Trophoblast cell (in vitro differentiated cells and primary cell): ENCODE measurements around the gene NDC80.

Experiments
- DNase-seq, 2 donors: peaks; one replicate each; pipeline ENCODE4 v3.0.0-alpha.2; 2016
- H2AFZ ChIP-seq: 2 replicates; pipeline ENCODE4 v1.6.1; 2013; ENCODE audit warnings: low read length, moderate library complexity, mild to moderate bottlenecking; ENCODE audit not compliant: insufficient read depth, poor library complexity
- H2AK5ac ChIP-seq: 2 replicates; pipeline ENCODE4 v1.6.1; 2013; ENCODE audit warnings: mild to moderate bottlenecking, low read length
- H2BK120ac ChIP-seq: 2 replicates; pipeline ENCODE4 v1.6.1; 2013; ENCODE audit warnings: low read length, mild to moderate bottlenecking, moderate library complexity; ENCODE audit not compliant: insufficient read depth, poor library complexity
- H2BK12ac ChIP-seq: 2 replicates; pipeline ENCODE4 v1.6.1; 2013; ENCODE audit warnings: mild to moderate bottlenecking, low read length, moderate library complexity
- H2BK5ac ChIP-seq: 2 replicates; pipeline ENCODE4 v1.6.1; 2013; ENCODE audit warnings: low read length, low read depth, moderate library complexity, mild to moderate bottlenecking; ENCODE audit not compliant: poor library complexity
- H3K14ac ChIP-seq: 2 replicates; pipeline ENCODE4 v1.6.1; 2013; ENCODE audit warnings: mild to moderate bottlenecking, low read length
- H3K18ac ChIP-seq: 2 replicates; pipeline ENCODE4 v1.6.1; 2013; ENCODE audit warnings: mild to moderate bottlenecking, low read length
- H3K23ac ChIP-seq: 2 replicates; pipeline ENCODE4 v1.6.1; 2013; ENCODE audit warnings: low read length
- H3K27ac ChIP-seq: 2 replicates; pipeline ENCODE4 v1.5.1; 2013; ENCODE audit warnings: low read depth, mild to moderate bottlenecking, inconsistent platforms, low read length, moderate library complexity
- H3K27me3 ChIP-seq: 2 replicates; pipeline ENCODE4 v1.6.1; 2013; ENCODE audit warnings: inconsistent platforms, mild to moderate bottlenecking, low read length, moderate library complexity; ENCODE audit not compliant: insufficient read depth
- H3K36me3 ChIP-seq, 2 experiments: 1 replicate in 1 of 2; 2 replicates in 1 of 2; pipeline ENCODE4 v1.6.1; 2013; ENCODE audit warnings: low read length in 2 of 2, mild to moderate bottlenecking in 2 of 2, moderate library complexity in 1 of 2; ENCODE audit not compliant: insufficient read depth in 2 of 2, control insufficient read depth in 1 of 2
- H3K4ac ChIP-seq: 2 replicates; pipeline ENCODE4 v1.6.1; 2013; ENCODE audit warnings: low read depth, mild to moderate bottlenecking, low read length, moderate library complexity
- H3K4me1 ChIP-seq, 2 experiments: 1 replicate in 1 of 2; 2 replicates in 1 of 2; pipeline ENCODE4 v1.6.1; 2013; ENCODE audit warnings: low read length in 2 of 2, mild to moderate bottlenecking in 2 of 2, moderate library complexity in 1 of 2; ENCODE audit not compliant: insufficient read depth in 2 of 2, control insufficient read depth in 1 of 2
- H3K4me2 ChIP-seq: 2 replicates; pipeline ENCODE4 v1.6.1; 2013; ENCODE audit warnings: inconsistent platforms, mild to moderate bottlenecking, low read length, moderate library complexity
- H3K4me3 ChIP-seq: 2 replicates; pipeline ENCODE4 v1.5.1; 2013; ENCODE audit warnings: mild to moderate bottlenecking, low read depth, low read length, inconsistent platforms
- H3K79me1 ChIP-seq: one replicate; pipeline ENCODE4 v1.6.1; 2013; ENCODE audit warnings: low read length
- H3K79me2 ChIP-seq: 2 replicates; pipeline ENCODE4 v1.6.1; 2013; ENCODE audit warnings: low read length, mild to moderate bottlenecking; ENCODE audit not compliant: control insufficient read depth, insufficient read depth, poor library complexity
- H3K9ac ChIP-seq: 2 replicates; pipeline ENCODE4 v1.6.1; 2013; ENCODE audit warnings: mild to moderate bottlenecking, low read length
- H3K9me3 ChIP-seq: 2 replicates; pipeline ENCODE4 v1.6.1; 2013; ENCODE audit warnings: low read depth, mild to moderate bottlenecking, control low read depth, inconsistent platforms, low read length; ENCODE audit not compliant: insufficient read depth
- H4K12ac ChIP-seq: 2 replicates; pipeline ENCODE4 v1.6.1; 2013; ENCODE audit warnings: low read depth, mild to moderate bottlenecking, low read length, moderate library complexity
- H4K8ac ChIP-seq: 2 replicates; pipeline ENCODE4 v1.6.1; 2013; ENCODE audit warnings: low read depth, mild to moderate bottlenecking, low read length, moderate library complexity
- H4K91ac ChIP-seq: one replicate; pipeline ENCODE4 v1.6.1; 2013; ENCODE audit warnings: low read depth, mild to moderate bottlenecking, low read length, moderate library complexity
- WGBS: extraction: QIAGEN DNeasy Blood & Tissue Kit; methylation state at CpG from one replicate; pipeline ENCODE4 v1.1.7; 2013; ENCODE audit warnings: missing lambda C conversion rate; ENCODE audit not compliant: insufficient read length, insufficient coverage; ENCODE audit errors: extremely low coverage; 5-methylcytosine and 5-hydroxymethylcytosine counted together

Gene NDC80

GRCh38 chr18:2564373-2564772, 7.0 kb upstream of the NDC80 start:
- no peak overlapping the region for H2AK5ac ChIP-seq
- H3K23ac ChIP-seq, result no peak overlapping the region
- H2BK5ac ChIP-seq, result no peak overlapping the region
- H3K4ac ChIP-seq, result no peak overlapping the region
- H4K91ac ChIP-seq, result no peak overlapping the region
- H3K9me3 ChIP-seq, result no peaks in the 10 kb centered on the region
- H3K27me3 ChIP-seq, result no peaks in the 10 kb centered on the region
- peaks cover 3 to 9% of the 10 kb centered on the region in 2 experiments for H3K36me3 ChIP-seq
- H3K79me2 ChIP-seq, result no peaks in the 10 kb centered on the region
- no peak overlapping the region for H2AFZ ChIP-seq
- no peak for DNase-seq
- no peak overlapping the region for H3K4me2 ChIP-seq
- no peak overlapping the region for H4K8ac ChIP-seq
- WGBS, result no CpG with 5 or more reads among the region's 1 CpG
- no peak overlapping the region for H2BK120ac ChIP-seq
- no peak overlapping the region for H3K4me3 ChIP-seq
- no peaks in the 10 kb centered on the region for H3K79me1 ChIP-seq
- H4K12ac ChIP-seq, result no peak overlapping the region
- no peak overlapping the region for H2BK12ac ChIP-seq
- no peak overlapping the region for H3K27ac ChIP-seq
- no peak overlapping the region for H3K18ac ChIP-seq
- no peak overlapping the region for H3K14ac ChIP-seq
- no peak overlapping the region for H3K9ac ChIP-seq
- no peaks in the 10 kb centered on the region for H3K4me1 ChIP-seq

GRCh38 chr18:2568129-2568528, 3.2 kb upstream of the NDC80 start:
- Histone ChIP-seq H3K79me1 (peaks cover 9% of the 10 kb centered on the region), H2BK5ac (no peak overlapping the region), H3K27ac (no peak overlapping the region), H4K8ac (no peak overlapping the region), H3K4me1 (peaks cover 2 to 4% of the 10 kb centered on the region in 2 experiments), H3K4ac (no peak overlapping the region), H3K27me3 (no peaks in the 10 kb centered on the region), H2BK120ac (no peak overlapping the region), H4K91ac (no peak overlapping the region), H3K23ac (no peak overlapping the region), H3K36me3 (peaks cover 0 to 5% of the 10 kb centered on the region in 2 experiments), H2BK12ac (no peak overlapping the region), H3K9me3 (no peaks in the 10 kb centered on the region), H3K4me3 (no peak overlapping the region), H3K4me2 (no peak overlapping the region), H3K79me2 (peaks cover 9% of the 10 kb centered on the region), H3K14ac (no peak overlapping the region), H3K9ac (no peak overlapping the region), H4K12ac (no peak overlapping the region), H3K18ac (no peak overlapping the region), H2AK5ac (no peak overlapping the region), H2AFZ (no peak overlapping the region)
- WGBS, result no CpG with 5 or more reads among the region's 6 CpGs
- DNase-seq, result no peak

- Histone ChIP-seq H3K27me3 (no peaks in the 10 kb centered on the region), H3K4me1 (peaks cover 2 to 4% of the 10 kb centered on the region in 2 experiments), H3K4ac (no peak overlapping the region), H4K91ac (no peak overlapping the region), H3K79me1 (peaks cover 9% of the 10 kb centered on the region), H3K79me2 (peaks cover 9% of the 10 kb centered on the region), H3K23ac (no peak overlapping the region), H3K14ac (no peak overlapping the region), H2BK5ac (no peak overlapping the region), H3K36me3 (peaks cover 0 to 5% of the 10 kb centered on the region in 2 experiments), H3K18ac (no peak overlapping the region), H2AFZ (no peak overlapping the region), H3K27ac (no peak overlapping the region), H3K9me3 (no peaks in the 10 kb centered on the region), H3K4me3 (no peak overlapping the region), H2BK12ac (no peak overlapping the region), H2AK5ac (no peak overlapping the region), H4K12ac (no peak overlapping the region), H4K8ac (no peak overlapping the region), H3K9ac (no peak overlapping the region), H2BK120ac (no peak overlapping the region), H3K4me2 (no peak overlapping the region)
- WGBS, result no CpG with 5 or more reads among the region's 3 CpGs
- DNase-seq, result no peak
Observed at GRCh38 chr18:2568605-2569004, 2.8 kb upstream of the NDC80 start.

GRCh38 chr18:2569338-2570207, 1.8 kb upstream of the NDC80 start:
- Histone ChIP-seq H3K4ac (peak overlapping the region; percentile 2), H3K27me3 (no peaks in the 10 kb centered on the region), H3K36me3 (peaks cover 0 to 5% of the 10 kb centered on the region in 2 experiments), H2BK120ac (no peak overlapping the region), H3K18ac (no peak overlapping the region), H4K12ac (no peak overlapping the region), H4K8ac (peak overlapping the region; percentile 74), H3K4me1 (peaks cover 2 to 4% of the 10 kb centered on the region in 2 experiments), H2AK5ac (no peak overlapping the region), H2BK12ac (no peak overlapping the region), H3K79me2 (peaks cover 9% of the 10 kb centered on the region), H3K9me3 (no peaks in the 10 kb centered on the region), H3K27ac (no peak overlapping the region), H3K4me2 (no peak overlapping the region), H4K91ac (no peak overlapping the region), H3K23ac (no peak overlapping the region), H3K14ac (no peak overlapping the region), H3K4me3 (no peak overlapping the region), H3K79me1 (peaks cover 9% of the 10 kb centered on the region), H2BK5ac (no peak overlapping the region), H2AFZ (no peak overlapping the region), H3K9ac (no peak overlapping the region)
- DNase-seq, result no peak
- WGBS, result no CpG with 5 or more reads among the region's 10 CpGs
